Measurements from ENCODE around the gene RNU5B-1. TPM values are rescaled to one million over a fixed set of nuclear protein-coding genes. Genes with fewer than 3 reads are reported as not detected.
A peak's percentile ranks its signal among the peaks of the same experiment; 100 is the strongest.

Gene RNU5B-1
- total RNA-seq, 1 donor from 2014 or later, result not detected

DNA sequence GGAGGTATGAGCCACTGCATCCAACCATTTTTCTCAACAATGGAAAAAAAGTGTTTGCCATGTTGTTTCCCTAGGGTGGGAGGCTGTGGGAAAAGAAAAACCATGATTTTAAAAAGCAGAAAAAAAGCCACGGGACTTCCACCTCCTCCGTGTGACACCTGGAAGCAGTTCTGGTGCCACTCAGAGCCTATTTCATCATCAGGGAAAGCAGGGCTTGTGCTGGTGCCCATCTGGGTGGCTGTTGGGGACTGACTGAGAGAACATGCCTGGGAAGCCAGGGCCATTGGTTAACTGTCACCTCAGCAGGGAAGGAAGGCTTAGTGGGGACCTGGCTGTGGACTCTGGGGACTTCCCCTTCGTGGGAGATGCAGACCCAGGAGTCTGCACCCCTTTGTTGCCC, 7.3 kb downstream of the RNU5B-1 start:
- Mint-ChIP-seq H3K27ac (no peak overlapping the region), H3K9me3 (no peaks in the 10 kb centered on the region), H3K4me1 (no peaks in the 10 kb centered on the region), H3K27me3 (no peaks in the 10 kb centered on the region), H3K4me3 (no peak overlapping the region), H3K36me3 (ENCODE audit: low read depth) (no peaks in the 10 kb centered on the region)
- POLR2A ChIA-PET, result no interaction called here
- DNase-seq (no peak), ATAC-seq (ENCODE audit: low read depth) (no peak)
- CTCF ChIA-PET, result no interaction called here
- intact Hi-C loops (cut with micrococcal nuclease), result no loop called here
- TF ChIP-seq, protein P1, sequence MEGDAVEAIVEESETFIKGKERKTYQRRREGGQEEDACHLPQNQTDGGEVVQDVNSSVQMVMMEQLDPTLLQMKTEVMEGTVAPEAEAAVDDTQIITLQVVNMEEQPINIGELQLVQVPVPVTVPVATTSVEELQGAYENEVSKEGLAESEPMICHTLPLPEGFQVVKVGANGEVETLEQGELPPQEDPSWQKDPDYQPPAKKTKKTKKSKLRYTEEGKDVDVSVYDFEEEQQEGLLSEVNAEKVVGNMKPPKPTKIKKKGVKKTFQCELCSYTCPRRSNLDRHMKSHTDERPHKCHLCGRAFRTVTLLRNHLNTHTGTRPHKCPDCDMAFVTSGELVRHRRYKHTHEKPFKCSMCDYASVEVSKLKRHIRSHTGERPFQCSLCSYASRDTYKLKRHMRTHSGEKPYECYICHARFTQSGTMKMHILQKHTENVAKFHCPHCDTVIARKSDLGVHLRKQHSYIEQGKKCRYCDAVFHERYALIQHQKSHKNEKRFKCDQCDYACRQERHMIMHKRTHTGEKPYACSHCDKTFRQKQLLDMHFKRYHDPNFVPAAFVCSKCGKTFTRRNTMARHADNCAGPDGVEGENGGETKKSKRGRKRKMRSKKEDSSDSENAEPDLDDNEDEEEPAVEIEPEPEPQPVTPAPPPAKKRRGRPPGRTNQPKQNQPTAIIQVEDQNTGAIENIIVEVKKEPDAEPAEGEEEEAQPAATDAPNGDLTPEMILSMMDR (IDR thresholded peaks at IDR 0.05), result no peak

DNA sequence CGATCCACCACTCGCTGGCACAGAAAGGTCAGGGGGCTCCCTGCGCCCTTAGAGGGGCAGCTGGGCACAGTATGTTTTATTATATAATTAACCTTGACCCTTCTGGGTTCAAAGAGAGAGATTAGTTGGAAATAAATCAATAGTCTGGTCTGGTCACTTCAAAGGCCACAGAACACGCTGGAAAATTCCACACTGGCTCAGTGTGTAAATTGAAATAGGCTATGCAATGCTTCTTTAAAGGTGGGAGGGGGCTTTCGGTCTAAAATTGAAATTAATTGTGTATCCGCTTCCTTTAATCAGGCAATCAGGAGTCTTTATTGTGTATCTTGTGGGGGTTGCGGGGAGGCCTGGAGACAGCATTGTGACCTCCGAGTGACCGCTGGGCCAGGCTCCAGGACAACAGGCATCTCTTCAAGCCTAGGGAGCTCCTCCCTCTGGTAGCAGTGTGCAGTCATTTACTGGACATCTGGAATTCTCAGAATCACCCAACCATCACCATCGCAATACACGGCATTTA, 8.0 kb downstream of the RNU5B-1 start:
- TF ChIP-seq, protein P1 (IDR thresholded peaks at IDR 0.05), result no peak
- no peak for DNase-seq
- ATAC-seq (ENCODE audit: low read depth), result no peak
- no peak overlapping the region for H3K4me3 Mint-ChIP-seq
- no peaks in the 10 kb centered on the region for H3K27me3 Mint-ChIP-seq
- H3K36me3 Mint-ChIP-seq (ENCODE audit: low read depth), result no peaks in the 10 kb centered on the region
- intact Hi-C loops (cut with micrococcal nuclease), result no loop called here
- no peaks in the 10 kb centered on the region for H3K9me3 Mint-ChIP-seq
- no peak overlapping the region for H3K27ac Mint-ChIP-seq
- ChIA-PET CTCF (no interaction called here), POLR2A (interaction anchor here (2.4 kb wide), 1 partner anchor 7 kb away, joined by 8 read pairs; the partner anchor contains the start of gene RNU5B-1)
- H3K4me1 Mint-ChIP-seq, result no peaks in the 10 kb centered on the region

DNA sequence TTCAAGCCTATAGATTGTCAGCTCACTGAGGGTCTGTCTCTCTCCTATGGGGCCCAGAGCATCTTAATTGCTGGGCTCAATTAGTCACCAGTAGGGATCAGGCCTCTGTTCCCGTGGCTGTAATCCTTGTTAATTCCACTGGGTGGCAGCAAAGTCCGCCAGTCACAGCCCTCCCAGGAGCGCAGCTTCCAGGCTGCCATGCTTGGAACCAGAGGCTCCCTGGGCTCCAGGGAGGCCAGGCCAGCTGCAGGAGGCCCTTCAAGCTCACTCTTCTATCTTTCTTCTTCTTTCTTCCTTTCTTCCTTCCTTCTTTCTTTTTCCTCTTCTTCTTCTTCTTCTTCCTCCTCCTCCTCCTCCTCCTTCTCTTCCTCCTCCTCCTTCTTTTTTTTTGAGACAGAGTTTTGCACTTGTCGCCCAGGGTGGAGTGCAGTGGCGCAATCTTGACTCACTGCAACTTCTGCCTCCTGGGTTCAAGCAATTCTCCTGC, 14.4 kb downstream of the RNU5B-1 start:
- H3K27me3 Mint-ChIP-seq, result peaks cover 23% of the 10 kb centered on the region

DNA sequence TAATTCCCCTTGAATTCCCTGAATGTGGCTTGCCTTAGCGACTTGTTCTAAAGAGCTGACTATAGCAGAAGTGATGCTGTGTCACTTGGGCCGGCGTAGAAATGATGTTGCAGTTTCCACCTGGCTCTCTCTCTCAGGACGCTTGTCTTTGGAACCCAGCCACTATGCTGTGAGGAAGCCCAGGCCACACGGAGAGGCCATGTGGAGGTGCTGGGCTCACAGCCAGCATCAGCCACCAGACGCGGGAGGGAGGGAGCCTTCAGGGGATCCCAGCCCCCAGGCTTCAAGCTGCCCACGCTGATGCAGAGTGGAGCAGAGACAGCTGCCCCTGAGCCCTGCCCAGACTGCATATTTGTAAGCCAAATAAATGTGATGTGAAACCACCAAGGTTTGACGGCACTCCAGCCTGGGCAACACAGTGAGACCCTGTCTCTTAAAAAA, 18.6 kb downstream of the RNU5B-1 start:
- CTCF ChIA-PET, result interaction anchor here (4.7 kb wide), 1 partner anchor 63 kb away, joined by 76 read pairs; no protein-coding TSS in a partner anchor
- Mint-ChIP-seq H3K4me3 (no peak overlapping the region), H3K36me3 (ENCODE audit: low read depth) (no peaks in the 10 kb centered on the region), H3K4me1 (peaks cover 2% of the 10 kb centered on the region), H3K27ac (no peak overlapping the region), H3K9me3 (no peaks in the 10 kb centered on the region), H3K27me3 (peaks cover 25% of the 10 kb centered on the region)
- no peak for DNase-seq
- POLR2A ChIA-PET, result no interaction called here
- no peak for ATAC-seq (ENCODE audit: low read depth)
- intact Hi-C loops (cut with micrococcal nuclease), result no loop called here
- TF ChIP-seq, protein P1 (IDR thresholded peaks at IDR 0.05), result no peak

More for the DNA sequence above, 14.4 kb downstream of the RNU5B-1 start:
- H3K4me1 Mint-ChIP-seq, result no peaks in the 10 kb centered on the region
- intact Hi-C loops (cut with micrococcal nuclease), result loop anchor here (1.0 to 2.0 kb wide), 4 partner anchors 66 to 1248 kb away; no protein-coding TSS in a partner anchor
- ChIA-PET POLR2A (interaction anchor here (1.1 to 2.8 kb wide), 2 partner anchors 14 to 1180 kb away, joined by 3 to 22 read pairs; partner anchors contain the start of gene RNU5B-1), CTCF (interaction anchor here (1.0 to 4.7 kb wide), 3 partner anchors 9 to 79 kb away, joined by 3 to 76 read pairs (median 5); no protein-coding TSS in a partner anchor)
- DNase-seq, result peak; percentile 56
- no peak overlapping the region for H3K4me3 Mint-ChIP-seq
- peak; percentile 100 for ATAC-seq (ENCODE audit: low read depth)
- H3K27ac Mint-ChIP-seq, result peak overlapping the region; percentile 24
- H3K36me3 Mint-ChIP-seq (ENCODE audit: low read depth), result no peaks in the 10 kb centered on the region
- TF ChIP-seq, protein P1 (IDR thresholded peaks at IDR 0.05), result peak; percentile 91
- H3K9me3 Mint-ChIP-seq, result no peaks in the 10 kb centered on the region

DNA sequence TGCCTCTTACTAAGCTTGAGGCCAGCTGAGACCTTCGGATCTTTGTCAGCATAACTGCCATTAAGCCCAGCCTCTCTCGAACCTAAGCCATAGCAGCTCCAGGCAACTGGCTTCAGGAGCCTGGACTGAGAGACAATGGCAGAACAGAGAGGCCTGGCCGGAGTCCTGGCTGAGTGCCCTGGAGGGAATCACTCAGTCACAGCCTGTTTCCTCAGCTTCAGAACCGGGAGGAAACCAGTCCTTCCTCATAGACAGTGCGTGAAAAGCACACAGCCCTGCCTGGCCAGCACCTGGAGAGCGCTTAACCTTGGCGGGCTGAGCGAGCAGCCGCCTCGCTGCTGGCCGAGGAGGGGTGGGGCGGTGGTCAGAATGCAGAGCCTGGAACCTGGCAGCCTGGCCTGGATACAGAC, 21.6 kb downstream of the RNU5B-1 start:
- ChIA-PET POLR2A (interaction anchor here (0.6 to 1.4 kb wide), 2 partner anchors 21 to 863 kb away, joined by 3 to 9 read pairs; partner anchors contain the start of gene RNU5B-1), CTCF (interaction anchor here (1.0 kb wide), 1 partner anchor 59 kb away, joined by 3 read pairs; no protein-coding TSS in a partner anchor)
- DNase-seq, result no peak
- H3K9me3 Mint-ChIP-seq, result no peaks in the 10 kb centered on the region
- H3K4me3 Mint-ChIP-seq, result no peak overlapping the region
- ATAC-seq (ENCODE audit: low read depth), result no peak
- intact Hi-C loops (cut with micrococcal nuclease), result no loop called here
- H3K27ac Mint-ChIP-seq, result no peak overlapping the region
- TF ChIP-seq, protein P1 (IDR thresholded peaks at IDR 0.05), result no peak
- peaks cover 5% of the 10 kb centered on the region for H3K4me1 Mint-ChIP-seq
- no peaks in the 10 kb centered on the region for H3K36me3 Mint-ChIP-seq (ENCODE audit: low read depth)
- peaks cover 18% of the 10 kb centered on the region for H3K27me3 Mint-ChIP-seq

Measured in activated B cell treated with CpG ODN at 0.5 μM for 24 hours (primary cell).